Smooth muscle cell (in vitro differentiated cells): ENCODE results near the gene KRT17. TPM values are rescaled to one million over a fixed set of nuclear protein-coding genes. Genes with fewer than 3 reads are reported as not detected.
A peak's percentile ranks its signal among the peaks of the same experiment; 100 is the strongest.

Source experiments
- DNase-seq: peaks from one replicate; lab custom pipeline; 2025; ENCODE audit not compliant: unreplicated experiment; lab: John Stamatoyannopoulos, UW
- H2AFZ ChIP-seq: fragments of 200-600 bp; sonication (generic); 2 replicates; pipeline ENCODE4 v1.6.0; 2016; ENCODE audit warnings: antibody characterized with exemption, low read depth, mild to moderate bottlenecking
- H3F3A ChIP-seq: fragments of 200-600 bp; sonication (generic); 2 replicates; pipeline ENCODE4 v1.6.0; 2017; ENCODE audit warnings: antibody characterized with exemption, low read depth
- H3K27ac ChIP-seq: fragments of 200-600 bp; sonication (generic); 2 replicates; pipeline ENCODE4 v1.5.1; 2016; ENCODE audit warnings: low read depth, mild to moderate bottlenecking
- H3K27me3 ChIP-seq: fragments of 200-600 bp; sonication (generic); 2 replicates; pipeline ENCODE4 v1.6.1; 2016; ENCODE audit warnings: low read depth, mild to moderate bottlenecking
- H3K36me3 ChIP-seq: fragments of 200-600 bp; sonication (generic); 2 replicates; pipeline ENCODE4 v1.5.1; 2016; ENCODE audit warnings: low read depth
- H3K4me1 ChIP-seq: fragments of 200-600 bp; sonication (generic); 2 replicates; pipeline ENCODE4 v1.5.1; 2016; ENCODE audit warnings: low read depth
- H3K4me2 ChIP-seq: fragments of 200-600 bp; sonication (generic); 2 replicates; pipeline ENCODE4 v1.6.0; 2016; ENCODE audit warnings: mild to moderate bottlenecking
- H3K4me3 ChIP-seq: fragments of 200-600 bp; sonication (generic); 2 replicates; pipeline ENCODE4 v1.5.1; 2016; ENCODE audit warnings: mild to moderate bottlenecking
- H3K79me2 ChIP-seq: fragments of 200-600 bp; sonication (generic); 2 replicates; pipeline ENCODE4 v1.6.0; 2016; ENCODE audit warnings: low read depth, mild to moderate bottlenecking
- H3K9ac ChIP-seq: fragments of 200-600 bp; sonication (generic); 2 replicates; pipeline ENCODE4 v1.6.0; 2016; ENCODE audit warnings: low read depth
- H3K9me3 ChIP-seq: fragments of 200-600 bp; sonication (generic); replicated peaks from 2 replicates; pipeline ENCODE4 v1.5.1; 2016; ENCODE audit warnings: low read depth
- H4K20me1 ChIP-seq: fragments of 200-600 bp; sonication (generic); 2 replicates; pipeline ENCODE4 v1.6.0; 2016; ENCODE audit warnings: low read depth
- WGBS: methylation state at CpG from one replicate; pipeline ENCODE4 v1.1.7; 2016; ENCODE audit warnings: low lambda C conversion rate; 5-methylcytosine and 5-hydroxymethylcytosine counted together
- polyA plus RNA-seq: library from polyadenylated mRNA; unstranded; fragments of >200 nt; fragmentation: Nextera tagmentation; extraction: Ambion mirVana; gene quantifications from 2 replicates; pipeline ENCODE4 v1.2.1, GENCODE V29; 2016
- total RNA-seq: library from RNA; depleted of rRNA; stranded (reverse); fragments of >200 nt; gene quantifications from 2 replicates; pipeline ENCODE4 v1.2.3, GENCODE V29; 2014
- TF ChIP-seq, protein P1 (sequence below): fragments of 200-600 bp; sonication (generic); IDR thresholded peaks from 2 replicates; pipeline ENCODE4 v1.5.1; 2017; ENCODE audit warnings: borderline replicate concordance, mild to moderate bottlenecking, antibody characterized with exemption; ENCODE audit not compliant: insufficient read depth, poor library complexity, severe bottlenecking

KRT17 gene
- total and polyA plus RNA-seq, 2 experiments from 2014 or later: 869 to 1,591 TPM

DNA sequence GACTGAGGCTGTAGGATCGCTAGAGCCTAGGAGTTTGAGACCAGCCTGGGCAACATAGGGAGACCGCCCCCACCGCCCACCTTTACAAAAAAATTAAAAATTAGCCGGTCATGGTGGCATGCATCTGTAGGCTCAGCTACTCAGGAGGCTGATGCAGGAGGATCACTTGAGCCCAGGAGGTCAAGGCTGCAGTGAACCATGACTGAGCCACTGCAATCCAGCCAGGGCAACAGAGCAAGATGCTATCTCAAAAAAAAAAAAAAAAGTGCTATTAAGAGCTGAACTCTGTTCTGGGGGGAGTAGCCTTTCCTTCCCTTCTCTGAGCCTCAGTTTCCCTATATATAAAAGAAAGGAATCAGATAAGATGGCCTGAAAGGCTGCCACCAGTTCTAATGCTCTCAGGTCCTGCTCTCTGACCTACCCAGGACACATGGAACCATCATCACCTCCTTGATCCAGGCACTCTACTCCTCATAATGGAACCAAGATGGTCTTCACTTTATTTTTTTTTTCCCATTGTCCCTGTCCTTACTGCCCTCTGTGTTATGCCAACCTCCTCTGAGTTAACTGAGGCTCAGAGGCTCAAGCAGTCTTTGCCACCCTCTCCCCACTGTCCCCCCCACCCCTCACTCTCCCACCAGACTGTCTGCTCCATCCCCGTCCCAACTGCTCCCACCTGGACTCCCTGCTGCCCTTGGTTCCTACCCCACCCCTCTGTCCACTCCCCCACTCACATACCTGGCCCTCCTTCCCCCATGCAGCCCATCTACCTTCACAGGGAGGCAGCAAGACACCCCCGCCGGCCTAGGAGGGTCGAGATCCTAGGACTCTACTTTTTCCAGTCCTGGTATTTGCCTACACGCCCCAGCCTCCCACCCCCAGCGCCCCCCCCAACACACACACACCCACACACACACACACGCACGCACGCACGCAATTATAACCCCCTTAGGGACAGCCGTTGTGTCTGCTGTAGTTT lies 40.5 kb upstream of the KRT17 start:
- no peaks in the 10 kb centered on the region for H3F3A ChIP-seq
- 71% methylated on average over 14 of the region's 15 CpGs for whole genome bisulfite sequencing
- H3K79me2 ChIP-seq: no peaks in the 10 kb centered on the region
- TF ChIP-seq, protein P1, sequence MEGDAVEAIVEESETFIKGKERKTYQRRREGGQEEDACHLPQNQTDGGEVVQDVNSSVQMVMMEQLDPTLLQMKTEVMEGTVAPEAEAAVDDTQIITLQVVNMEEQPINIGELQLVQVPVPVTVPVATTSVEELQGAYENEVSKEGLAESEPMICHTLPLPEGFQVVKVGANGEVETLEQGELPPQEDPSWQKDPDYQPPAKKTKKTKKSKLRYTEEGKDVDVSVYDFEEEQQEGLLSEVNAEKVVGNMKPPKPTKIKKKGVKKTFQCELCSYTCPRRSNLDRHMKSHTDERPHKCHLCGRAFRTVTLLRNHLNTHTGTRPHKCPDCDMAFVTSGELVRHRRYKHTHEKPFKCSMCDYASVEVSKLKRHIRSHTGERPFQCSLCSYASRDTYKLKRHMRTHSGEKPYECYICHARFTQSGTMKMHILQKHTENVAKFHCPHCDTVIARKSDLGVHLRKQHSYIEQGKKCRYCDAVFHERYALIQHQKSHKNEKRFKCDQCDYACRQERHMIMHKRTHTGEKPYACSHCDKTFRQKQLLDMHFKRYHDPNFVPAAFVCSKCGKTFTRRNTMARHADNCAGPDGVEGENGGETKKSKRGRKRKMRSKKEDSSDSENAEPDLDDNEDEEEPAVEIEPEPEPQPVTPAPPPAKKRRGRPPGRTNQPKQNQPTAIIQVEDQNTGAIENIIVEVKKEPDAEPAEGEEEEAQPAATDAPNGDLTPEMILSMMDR: no peak
- H3K9ac ChIP-seq: no peak overlapping the region
- no peak overlapping the region for H3K4me3 ChIP-seq
- H3K27ac ChIP-seq: peak overlapping the region; percentile 80
- H3K4me2 ChIP-seq: peak overlapping the region; percentile 86
- H3K9me3 ChIP-seq: no peaks in the 10 kb centered on the region
- H4K20me1 ChIP-seq: no peaks in the 10 kb centered on the region
- no peak for DNase-seq
- no peaks in the 10 kb centered on the region for H3K36me3 ChIP-seq
- no peaks in the 10 kb centered on the region for H3K27me3 ChIP-seq
- H3K4me1 ChIP-seq: peaks cover 4% of the 10 kb centered on the region
- no peak overlapping the region for H2AFZ ChIP-seq

DNA sequence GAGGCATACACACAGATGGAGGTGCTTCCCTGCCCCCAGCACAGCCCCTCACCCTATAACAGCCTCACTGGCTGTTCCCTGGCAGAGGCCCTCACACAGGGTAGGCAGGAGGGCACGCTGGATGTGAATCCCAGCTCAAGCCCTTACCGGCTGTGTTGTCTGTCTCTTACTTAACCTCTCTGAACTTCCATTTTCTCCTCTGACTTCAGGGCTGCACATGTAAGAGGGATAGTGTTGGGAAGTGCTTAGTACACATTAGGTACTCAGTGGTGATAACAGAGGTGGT lies 39.7 kb upstream of the KRT17 start:
- Histone ChIP-seq H3K4me1 (peaks cover 4% of the 10 kb centered on the region), H2AFZ (no peak overlapping the region), H3F3A (no peaks in the 10 kb centered on the region), H3K9me3 (no peaks in the 10 kb centered on the region), H3K79me2 (no peaks in the 10 kb centered on the region), H4K20me1 (no peaks in the 10 kb centered on the region), H3K27ac (no peak overlapping the region), H3K4me2 (no peak overlapping the region), H3K27me3 (no peaks in the 10 kb centered on the region), H3K36me3 (no peaks in the 10 kb centered on the region), H3K4me3 (no peak overlapping the region), H3K9ac (no peak overlapping the region)
- TF ChIP-seq, protein P1: no peak
- 82% methylated on average over 2 of the region's 2 CpGs for WGBS
- no peak for DNase-seq

DNA sequence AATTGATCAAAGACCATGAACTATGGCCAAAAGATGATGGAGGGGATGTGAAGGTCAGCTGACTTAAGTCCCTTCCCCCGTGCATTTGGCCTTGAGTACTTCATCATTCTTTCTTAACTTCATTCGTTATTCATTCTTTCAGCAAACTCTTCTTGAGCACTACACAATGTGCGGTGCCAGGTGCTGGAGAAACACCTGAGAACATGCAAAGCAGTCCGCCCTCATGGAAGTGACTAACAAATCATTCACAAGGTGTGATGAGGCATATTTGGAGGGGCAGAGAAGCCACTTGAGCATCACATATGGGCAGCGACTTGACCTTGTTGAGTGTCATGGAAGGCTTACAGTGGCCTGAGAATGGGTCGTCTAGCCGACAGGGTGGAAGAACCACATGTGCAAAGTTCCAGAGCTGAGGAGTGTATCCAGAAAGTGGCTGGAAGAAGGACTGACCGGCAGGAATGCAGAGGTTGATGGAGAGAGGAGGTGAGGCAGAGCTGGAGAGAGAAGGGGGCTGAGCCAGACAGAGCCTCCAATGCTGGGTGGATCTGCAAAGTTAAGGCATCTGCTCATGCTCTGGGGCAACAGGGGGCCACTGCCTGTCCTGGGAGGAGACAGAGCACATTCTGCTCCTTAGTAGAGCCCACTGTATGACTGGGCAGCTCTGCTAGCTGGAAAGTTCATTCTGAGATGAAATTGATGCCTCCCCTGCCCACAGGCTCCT lies 39.2 kb upstream of the KRT17 start:
- TF ChIP-seq, protein P1: no peak
- Histone ChIP-seq H3K27ac (no peak overlapping the region), H3K4me2 (no peak overlapping the region), H3K9ac (no peak overlapping the region), H3K36me3 (no peaks in the 10 kb centered on the region), H4K20me1 (no peaks in the 10 kb centered on the region), H2AFZ (no peak overlapping the region), H3K9me3 (no peaks in the 10 kb centered on the region), H3F3A (no peaks in the 10 kb centered on the region), H3K4me3 (no peak overlapping the region), H3K79me2 (no peaks in the 10 kb centered on the region), H3K4me1 (peaks cover 4% of the 10 kb centered on the region), H3K27me3 (no peaks in the 10 kb centered on the region)
- DNase-seq: no peak
- WGBS: 76% methylated on average over 8 of the region's 8 CpGs
